Daoy (cell line): ENCODE measurements around the gene ATCAY. TPM values are rescaled to one million over a fixed set of nuclear protein-coding genes. Genes with fewer than 3 reads are reported as not detected.

Source experiments
- DNase-seq: peaks from one replicate; pipeline ENCODE4 v3.0.0-alpha.2; 2015; ENCODE audit warnings: low read depth
- total RNA-seq: library from RNA; depleted of rRNA; stranded (reverse); fragments of >200 nt; shearing (Covaris generic); gene quantifications from 2 replicates; pipeline ENCODE4 v1.2.3, GENCODE V29; 2014; rRNA removed

ATCAY gene
- total RNA-seq: 0.11 and 0.42 TPM in 2 replicates

- DNase-seq: peak; percentile 59
Measured at GRCh38 chr19:3880471-3881271, at the start of gene ATCAY. Gene ATCAY (plus strand): TSS chr19:3880685. CDS start chr19:3885768, 5,083 bp downstream.

GRCh38 chr19:3831601-3832000 lies 48.9 kb upstream of the ATCAY start:
- no peak for DNase-seq

GRCh38 chr19:3832001-3832400 lies 48.5 kb upstream of the ATCAY start:
- no peak for DNase-seq

GRCh38 chr19:3833578-3834348 lies 46.7 kb upstream of the ATCAY start:
- DNase-seq: no peak

GRCh38 chr19:3834349-3835054 lies 46.0 kb upstream of the ATCAY start:
- no peak for DNase-seq

- no peak for DNase-seq
Measured at GRCh38 chr19:3835055-3835435, 45.4 kb upstream of the ATCAY start.

GRCh38 chr19:3836887-3837286 lies 43.6 kb upstream of the ATCAY start:
- DNase-seq: no peak

- no peak for DNase-seq
Measured at GRCh38 chr19:3837332-3837731, 43.2 kb upstream of the ATCAY start.

- DNase-seq: no peak
Measured at GRCh38 chr19:3837922-3838321, 42.6 kb upstream of the ATCAY start.

GRCh38 chr19:3838661-3839060 lies 41.8 kb upstream of the ATCAY start:
- DNase-seq: no peak

- no peak for DNase-seq
Measured at GRCh38 chr19:3839941-3840340, 40.5 kb upstream of the ATCAY start.

- no peak for DNase-seq
Measured at GRCh38 chr19:3840804-3841203, 39.7 kb upstream of the ATCAY start.

GRCh38 chr19:3842948-3843347 lies 37.5 kb upstream of the ATCAY start:
- no peak for DNase-seq

GRCh38 chr19:3844596-3844995 lies 35.9 kb upstream of the ATCAY start:
- DNase-seq: no peak

GRCh38 chr19:3849092-3849491 lies 31.4 kb upstream of the ATCAY start:
- DNase-seq: peak; percentile 73

GRCh38 chr19:3849787-3850186 lies 30.7 kb upstream of the ATCAY start:
- DNase-seq: no peak

- no peak for DNase-seq
Measured at GRCh38 chr19:3850320-3850972, 30.0 kb upstream of the ATCAY start.

GRCh38 chr19:3851254-3852176 lies 29.0 kb upstream of the ATCAY start:
- DNase-seq: no peak

- DNase-seq: no peak
Measured at GRCh38 chr19:3852177-3852511, 28.3 kb upstream of the ATCAY start.

GRCh38 chr19:3852614-3853254 lies 27.8 kb upstream of the ATCAY start:
- peak; percentile 98 for DNase-seq
